GM10248 (cell line): ENCODE measurements around the gene ACP5.

ENCODE experiments used
- CTCF ChIA-PET: fragments of 300-600 bp; sonication (Branson Sonifier 250); formaldehyde crosslinking; extraction: SDS; loops from one replicate; lab custom pipeline; 2021; ENCODE audit warnings: antibody characterized with exemption; lab: Yijun Ruan, JAX
- POLR2A ChIA-PET: fragments of 350-650 bp; sonication (Branson Sonifier 250); formaldehyde crosslinking; extraction: SDS; loops from one replicate; lab custom pipeline; 2020; ENCODE audit warnings: antibody characterized with exemption; lab: Yijun Ruan, JAX
- DNase-seq: peaks from one replicate; pipeline ENCODE4 v3.0.0; 2012; ENCODE audit errors: extremely low spot score
- TF ChIP-seq, protein P1 (sequence below): IDR thresholded peaks from 2 replicates; pipeline ENCODE4 v1.5.1; 2012; ENCODE audit warnings: mild to moderate bottlenecking, low read depth; ENCODE audit errors: extremely low read depth, missing control alignments, control extremely low read depth

Gene ACP5

DNA sequence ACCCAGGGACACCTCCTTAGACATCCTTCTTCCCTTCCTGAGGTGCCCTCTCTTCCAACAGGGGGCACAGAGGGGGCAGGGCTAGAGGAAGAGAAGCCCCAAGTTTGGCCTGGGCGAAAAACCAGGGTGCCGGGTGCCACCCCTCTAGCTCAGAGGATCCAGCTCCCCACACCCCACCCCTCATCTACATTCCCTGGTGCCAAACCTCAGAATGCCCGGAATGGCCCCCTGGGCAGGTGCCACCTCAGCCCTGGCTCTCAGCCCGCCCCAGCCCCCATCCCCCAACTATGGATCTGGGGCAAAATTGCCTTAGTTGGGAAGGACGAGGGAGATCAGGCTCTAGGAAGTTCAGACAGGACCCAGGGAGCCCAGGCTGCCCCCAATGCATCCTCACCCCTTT lies 36.8 kb downstream of the ACP5 start:
- ChIA-PET CTCF (interaction anchor here (1.4 kb wide), 1 partner anchor 45 kb away, joined by 4 read pairs; no protein-coding TSS in a partner anchor), POLR2A (no interaction called here)
- TF ChIP-seq, protein P1, sequence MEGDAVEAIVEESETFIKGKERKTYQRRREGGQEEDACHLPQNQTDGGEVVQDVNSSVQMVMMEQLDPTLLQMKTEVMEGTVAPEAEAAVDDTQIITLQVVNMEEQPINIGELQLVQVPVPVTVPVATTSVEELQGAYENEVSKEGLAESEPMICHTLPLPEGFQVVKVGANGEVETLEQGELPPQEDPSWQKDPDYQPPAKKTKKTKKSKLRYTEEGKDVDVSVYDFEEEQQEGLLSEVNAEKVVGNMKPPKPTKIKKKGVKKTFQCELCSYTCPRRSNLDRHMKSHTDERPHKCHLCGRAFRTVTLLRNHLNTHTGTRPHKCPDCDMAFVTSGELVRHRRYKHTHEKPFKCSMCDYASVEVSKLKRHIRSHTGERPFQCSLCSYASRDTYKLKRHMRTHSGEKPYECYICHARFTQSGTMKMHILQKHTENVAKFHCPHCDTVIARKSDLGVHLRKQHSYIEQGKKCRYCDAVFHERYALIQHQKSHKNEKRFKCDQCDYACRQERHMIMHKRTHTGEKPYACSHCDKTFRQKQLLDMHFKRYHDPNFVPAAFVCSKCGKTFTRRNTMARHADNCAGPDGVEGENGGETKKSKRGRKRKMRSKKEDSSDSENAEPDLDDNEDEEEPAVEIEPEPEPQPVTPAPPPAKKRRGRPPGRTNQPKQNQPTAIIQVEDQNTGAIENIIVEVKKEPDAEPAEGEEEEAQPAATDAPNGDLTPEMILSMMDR = no peak
- no peak for DNase-seq

DNA sequence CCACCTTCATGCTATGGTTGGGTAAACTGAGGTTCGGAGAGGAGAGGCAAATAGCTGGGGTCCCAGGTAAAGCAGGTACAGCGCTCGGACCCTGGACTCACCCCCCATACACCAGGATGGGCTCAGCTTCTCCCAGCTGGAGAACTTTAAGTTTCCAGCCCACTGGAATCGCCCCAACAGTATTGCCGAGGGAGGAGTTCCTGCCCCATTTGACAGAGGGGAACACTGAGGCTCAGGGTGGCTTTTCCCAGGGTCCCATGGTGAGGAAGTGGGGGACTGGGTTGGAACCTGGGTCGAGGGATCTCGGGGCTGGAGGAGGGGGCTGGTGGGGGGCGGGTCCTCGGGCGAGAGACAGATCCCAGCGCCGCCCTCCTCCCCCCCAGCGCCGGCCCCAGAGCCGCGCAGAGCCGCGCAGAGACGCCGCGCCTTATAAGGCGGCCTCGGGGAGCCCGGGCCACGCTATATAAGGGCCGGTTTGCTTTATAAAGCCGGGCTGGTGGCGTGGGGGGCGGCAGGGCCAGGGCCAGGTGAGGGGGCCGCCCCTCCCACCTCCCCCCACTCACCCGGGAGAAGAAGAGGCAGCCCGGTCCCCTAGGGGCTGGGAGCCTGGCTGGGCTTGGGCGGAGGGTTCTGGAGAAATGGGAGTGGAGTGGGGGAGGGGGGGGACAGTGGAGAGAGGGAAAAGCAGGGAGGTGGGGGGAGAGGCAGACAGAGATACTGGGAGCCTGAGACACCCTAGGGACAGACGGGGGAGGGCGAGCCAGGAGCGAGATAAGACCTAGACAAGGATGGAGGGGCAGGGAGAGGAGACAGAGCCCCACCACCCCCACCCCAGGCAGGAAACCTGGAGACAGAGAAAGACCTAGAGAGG lies 37.7 kb downstream of the ACP5 start:
- peak; percentile 39 for DNase-seq
- TF ChIP-seq, protein P1 = no peak
- ChIA-PET POLR2A (no interaction called here), CTCF (no interaction called here)

DNA sequence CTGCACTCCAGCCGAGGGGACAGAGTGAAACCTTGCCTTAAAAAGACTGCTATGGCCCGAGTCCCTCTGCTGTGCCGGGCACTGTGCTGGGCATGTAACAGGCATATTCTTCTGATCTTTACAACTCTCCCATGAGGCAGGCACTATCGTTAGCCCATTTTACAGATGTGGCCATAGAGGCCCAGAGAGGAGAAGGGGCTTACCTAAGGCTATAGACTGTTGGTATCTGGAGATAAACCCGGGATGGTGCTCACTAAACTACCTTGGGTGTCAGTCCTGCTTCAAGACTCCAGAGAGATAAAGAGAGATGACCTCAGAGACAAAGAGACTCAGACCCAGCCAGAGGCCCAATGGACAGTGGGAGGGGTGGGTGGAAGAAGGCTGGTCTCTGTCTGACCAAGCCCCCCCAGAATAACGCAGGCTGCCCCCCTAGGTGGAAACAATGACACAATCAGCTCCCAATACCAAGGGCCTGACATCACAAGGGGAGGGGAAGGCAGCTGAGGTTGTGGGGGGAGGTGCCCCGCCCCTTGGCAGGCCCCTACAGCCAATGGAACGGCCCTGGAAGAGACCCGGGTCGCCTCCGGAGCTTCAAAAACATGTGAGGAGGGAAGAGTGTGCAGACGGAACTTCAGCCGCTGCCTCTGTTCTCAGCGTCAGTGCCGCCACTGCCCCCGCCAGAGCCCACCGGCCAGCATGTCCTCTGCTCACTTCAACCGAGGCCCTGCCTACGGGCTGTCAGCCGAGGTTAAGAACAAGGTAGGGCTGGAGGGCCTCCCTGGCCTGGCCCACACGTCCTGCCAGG lies 39.0 kb downstream of the ACP5 start, which contains the start of gene CNN1:
CNN1 (plus strand) TSS at position 620 of the 805 bp plus-strand sequence; CDS start at position 697, 77 bp downstream.
- peak; percentile 23 for DNase-seq
- TF ChIP-seq, protein P1 = no peak
- ChIA-PET POLR2A (no interaction called here), CTCF (no interaction called here)

DNA sequence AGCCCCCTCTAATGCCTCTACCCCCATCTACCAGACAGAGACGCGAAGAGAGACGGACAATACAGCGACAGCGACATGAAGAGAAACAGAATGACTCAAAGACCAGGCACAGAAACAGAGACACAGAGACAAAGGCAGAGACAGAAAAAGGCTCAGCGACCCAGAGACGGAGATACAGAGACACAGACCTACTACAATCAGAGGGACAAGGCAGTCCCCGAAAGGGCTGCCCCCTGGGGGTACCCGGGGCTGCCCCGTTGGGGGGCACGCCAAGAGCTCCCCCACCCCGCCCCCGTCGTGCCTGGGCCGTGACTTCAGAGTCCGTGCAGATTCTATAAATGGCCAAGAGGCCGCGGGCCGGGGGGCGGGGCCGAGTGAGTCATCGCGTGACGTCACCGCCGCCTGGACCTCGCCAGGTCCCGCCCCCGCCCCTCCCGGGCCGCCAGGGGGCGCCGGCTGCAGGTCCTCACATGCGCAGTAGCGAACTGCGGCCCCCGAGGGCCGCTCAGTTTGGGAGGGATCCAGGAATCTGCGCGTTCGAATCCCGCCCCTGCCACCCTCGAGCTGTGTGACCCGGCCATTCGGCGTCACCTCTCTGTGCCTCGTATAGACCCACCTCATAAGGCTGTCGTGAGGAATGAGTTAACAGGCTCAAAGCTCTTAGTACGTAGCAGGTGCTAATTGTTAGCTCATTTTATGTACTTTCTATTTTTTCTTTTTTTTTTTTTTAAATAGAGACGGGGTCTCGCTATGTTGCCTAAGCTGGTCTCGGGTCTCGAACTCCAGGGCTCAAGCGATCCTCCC lies 41.5 kb downstream of the ACP5 start:
- peak; percentile 96 for DNase-seq
- CTCF ChIA-PET = interaction anchor here (0.6 to 2.6 kb wide), 32 partner anchors 8 to 242 kb away, joined by 3 to 21 read pairs (median 3); partner anchors contain the start of genes CCDC159, ELOF1 and TMEM205
- POLR2A ChIA-PET = interaction anchor here (0.9 kb wide), 1 partner anchor 452 kb away, joined by 3 read pairs; no protein-coding TSS in a partner anchor
- TF ChIP-seq, protein P1 = peak; percentile 78

DNA sequence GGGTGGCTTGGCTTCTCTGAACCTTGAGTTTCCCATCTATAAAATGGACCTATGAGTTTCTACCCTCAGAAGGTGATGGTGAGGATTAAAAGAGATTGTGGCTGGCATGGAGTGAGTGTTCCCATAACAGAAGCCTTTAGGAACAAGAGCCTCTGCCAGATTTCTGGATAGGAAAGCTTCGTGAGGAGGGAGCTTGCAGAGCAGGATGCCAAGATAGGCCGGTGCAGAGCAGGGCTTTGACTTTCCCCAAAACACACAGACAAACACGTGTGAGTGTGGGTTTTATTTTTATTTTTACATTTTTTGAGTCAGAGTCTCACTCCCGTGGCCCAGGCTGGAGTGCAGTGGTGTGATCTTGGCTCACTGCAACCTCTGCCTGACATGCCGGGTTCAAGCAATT lies 42.5 kb downstream of the ACP5 start:
- TF ChIP-seq, protein P1 = no peak
- POLR2A ChIA-PET = no interaction called here
- CTCF ChIA-PET = interaction anchor here (1.2 to 2.6 kb wide), 5 partner anchors 9 to 53 kb away, joined by 3 to 21 read pairs (median 8); partner anchors contain the start of gene ELOF1
- no peak for DNase-seq
